ENCODE results near the gene PCF11.
"Not testable (repeated sequence)": the region's sequence is repeated elsewhere in the genome, so short reads cannot be mapped to it uniquely, and the experiment has no call there.

PCF11 gene

GRCh38 chr11:83156996-83157593, at the start of gene PCF11:
TSS of gene PCF11 (plus strand) at chr11:83157131. CDS start at chr11:83157440, 309 bp downstream.
- no peak for DNase-seq

GRCh38 chr11:83112886-83113285, 44.0 kb upstream of the PCF11 start:
- DNase-seq = no peak

GRCh38 chr11:83115026-83115425, 41.9 kb upstream of the PCF11 start:
- DNase-seq = no peak

- DNase-seq = no peak
Measured at GRCh38 chr11:83115551-83115950, 41.4 kb upstream of the PCF11 start.

GRCh38 chr11:83116015-83116641, 40.8 kb upstream of the PCF11 start:
- no peak for DNase-seq

GRCh38 chr11:83118814-83119213, 38.1 kb upstream of the PCF11 start:
- DNase-seq = no peak

GRCh38 chr11:83119216-83119615, 37.7 kb upstream of the PCF11 start:
- no peak for DNase-seq

GRCh38 chr11:83120327-83120726, 36.6 kb upstream of the PCF11 start:
- DNase-seq = no peak

GRCh38 chr11:83122050-83122449, 34.9 kb upstream of the PCF11 start:
- no peak for DNase-seq

GRCh38 chr11:83122766-83123165, 34.2 kb upstream of the PCF11 start:
- DNase-seq = no peak

- DNase-seq = no peak
Measured at GRCh38 chr11:83124636-83125424, 32.1 kb upstream of the PCF11 start.

GRCh38 chr11:83125577-83125976, 31.4 kb upstream of the PCF11 start:
- no peak for DNase-seq

- DNase-seq = no peak
Measured at GRCh38 chr11:83127310-83127637, 29.7 kb upstream of the PCF11 start.

- no peak for DNase-seq
Measured at GRCh38 chr11:83132191-83132590, 24.7 kb upstream of the PCF11 start.

GRCh38 chr11:83133266-83133665, 23.7 kb upstream of the PCF11 start:
- not testable (repeated sequence) for DNase-seq

GRCh38 chr11:83139310-83139709, 17.6 kb upstream of the PCF11 start:
- no peak for DNase-seq

GRCh38 chr11:83140691-83141455, 16.1 kb upstream of the PCF11 start:
- DNase-seq = no peak

GRCh38 chr11:83147895-83148294, 9.0 kb upstream of the PCF11 start:
- no peak for DNase-seq

- DNase-seq = no peak
Measured at GRCh38 chr11:83150450-83150849, 6.5 kb upstream of the PCF11 start.

- DNase-seq = no peak
Measured at GRCh38 chr11:83151274-83151977, 5.5 kb upstream of the PCF11 start.

GRCh38 chr11:83152264-83152663, 4.7 kb upstream of the PCF11 start:
- no peak for DNase-seq

- no peak for DNase-seq
Measured at GRCh38 chr11:83153764-83154163, 3.2 kb upstream of the PCF11 start.

Measured in DMS 273 treated with DMSO at 0.1 percent for 48 hours (cell line).